ENCODE results near the gene RGS16.

- TF ChIP-seq GABPA (IDR thresholded peaks at IDR 0.05 in 1 of 2, conservative IDR thresholded peaks at IDR 0.05 in 1 of 2) = no peak
- no peak for TF ChIP-seq MAX (IDR thresholded peaks at IDR 0.05)
- no peak for TF ChIP-seq JUND (IDR thresholded peaks at IDR 0.05)
- no peak for TF ChIP-seq CTCF (IDR thresholded peaks at IDR 0.05; ENCODE audit: low read depth, low read length, missing input control)
- no peak for TF ChIP-seq TAF1 (conservative IDR thresholded peaks at IDR 0.05)
- TF ChIP-seq ZBTB33 (IDR thresholded peaks at IDR 0.05) = no peak
- no peak for TF ChIP-seq FOXA1 (IDR thresholded peaks at IDR 0.05)
- TF ChIP-seq ATF3 (IDR thresholded peaks at IDR 0.05) = no peak
- no peak for TF ChIP-seq NR2F2 (IDR thresholded peaks at IDR 0.05)
- TF ChIP-seq RXRA (IDR thresholded peaks at IDR 0.05) = no peak
- no peak for TF ChIP-seq EGR1 (IDR thresholded peaks at IDR 0.05; ENCODE audit: low read depth in 2 of 2)
- no peak for TF ChIP-seq YY1 (IDR thresholded peaks at IDR 0.05)
These were observed 33.6 kb downstream of the RGS16 start for GRCh38 chr1:182570611-182570970.
